GM23338 (cell line): ENCODE results near the gene AGAP1. TPM values are rescaled to one million over a fixed set of nuclear protein-coding genes. Genes with fewer than 3 reads are reported as not detected.

ENCODE experiments used
- ATAC-seq: fragments of 200-7000 bp; cut with Tn5 transposase; 3 replicates; pipeline ENCODE4 v1.9.1; 2020
- DNase-seq: peaks from one replicate; pipeline ENCODE4 v3.0.0-alpha.2; 2015; ENCODE audit warnings: low spot score
- H2AFZ ChIP-seq: fragments of 200-600 bp; sonication (generic); 2 replicates; pipeline ENCODE4 v1.8.0; 2016; ENCODE audit warnings: antibody characterized with exemption, mild to moderate bottlenecking, moderate library complexity
- H3F3A ChIP-seq: fragments of 200-600 bp; sonication (generic); replicated peaks from 2 replicates; pipeline ENCODE4 v1.8.0; 2017; ENCODE audit warnings: antibody characterized with exemption, mixed run types, low read depth
- H3K27ac ChIP-seq: fragments of 200-600 bp; sonication (generic); 2 replicates; pipeline ENCODE4 v1.6.1; 2016; ENCODE audit warnings: low read depth
- H3K27me3 ChIP-seq: fragments of 200-600 bp; sonication (generic); 2 replicates; pipeline ENCODE4 v1.8.0; 2016; ENCODE audit warnings: mild to moderate bottlenecking, mixed run types, moderate library complexity; ENCODE audit not compliant: insufficient read depth
- H3K36me3 ChIP-seq: fragments of 200-600 bp; sonication (generic); 2 replicates; pipeline ENCODE4 v1.8.0; 2016; ENCODE audit warnings: mild to moderate bottlenecking; ENCODE audit not compliant: insufficient read depth
- H3K4me1 ChIP-seq: fragments of 200-600 bp; sonication (generic); 2 replicates; pipeline ENCODE4 v1.8.0; 2016; ENCODE audit warnings: mild to moderate bottlenecking, moderate library complexity; ENCODE audit not compliant: insufficient read depth
- H3K4me2 ChIP-seq: fragments of 200-600 bp; sonication (generic); 2 replicates; pipeline ENCODE4 v1.7.1; 2017; ENCODE audit warnings: mixed run types
- H3K4me3 ChIP-seq: fragments of 200-600 bp; sonication (generic); 2 replicates; pipeline ENCODE4 v1.6.1; 2016; ENCODE audit warnings: mixed run types
- H3K79me2 ChIP-seq: fragments of 200-600 bp; sonication (generic); replicated peaks from 2 replicates; pipeline ENCODE4 v1.8.0; 2017; ENCODE audit warnings: mild to moderate bottlenecking; ENCODE audit not compliant: insufficient read depth
- H3K9me2 ChIP-seq: fragments of 200-600 bp; sonication (generic); 2 replicates; pipeline ENCODE4 v1.8.0; 2017; ENCODE audit not compliant: insufficient read depth
- H4K20me1 ChIP-seq: fragments of 200-600 bp; sonication (generic); replicated peaks from 2 replicates; pipeline ENCODE4 v1.8.0; 2017; ENCODE audit warnings: mild to moderate bottlenecking; ENCODE audit not compliant: insufficient read depth
- H3K27ac Mint-ChIP-seq: 2 replicates; pipeline ENCODE4 v1.8.0; 2020; ENCODE audit warnings: inconsistent platforms, mild to moderate bottlenecking, moderate library complexity, mixed read lengths
- H3K27me3 Mint-ChIP-seq: 3 replicates; pipeline ENCODE4 v1.8.0; 2022; ENCODE audit warnings: low read depth, mild to moderate bottlenecking, moderate library complexity, mixed read lengths, inconsistent platforms; ENCODE audit not compliant: insufficient read depth, poor library complexity
- H3K36me3 Mint-ChIP-seq: 3 replicates; pipeline ENCODE4 v1.8.0; 2021; ENCODE audit warnings: low read depth, mild to moderate bottlenecking, inconsistent platforms, moderate library complexity, mixed read lengths
- H3K4me1 Mint-ChIP-seq: 3 replicates; pipeline ENCODE4 v1.8.0; 2020; ENCODE audit warnings: mild to moderate bottlenecking, inconsistent platforms, mixed read lengths
- H3K4me3 Mint-ChIP-seq: 3 replicates; pipeline ENCODE4 v1.8.0; 2021; ENCODE audit warnings: moderate library complexity, mild to moderate bottlenecking, inconsistent platforms, mixed read lengths
- H3K9me3 Mint-ChIP-seq: 3 replicates; pipeline ENCODE4 v1.8.0; 2020; ENCODE audit warnings: moderate library complexity, mild to moderate bottlenecking, inconsistent platforms, mixed read lengths
- CREB1 ChIP-seq: fragments of 250-450 bp; sonication (Bioruptor Pico); IDR thresholded peaks from 2 replicates; pipeline ENCODE4 v1.5.0; 2020; ENCODE audit warnings: low read depth, mild to moderate bottlenecking, moderate library complexity
- CTCF ChIP-seq, 2 experiments: fragments of 200-600 bp in 1 of 2; sonication (generic) in 1 of 2; conservative IDR thresholded peaks; 2 replicates each; pipeline versions ENCODE4 v1.5.1 to v1.6.1; 2016 to 2017; ENCODE audit warnings: antibody characterized with exemption in 2 of 2, low read depth in 2 of 2, mild to moderate bottlenecking in 2 of 2, moderate library complexity in 1 of 2
- ETS1 ChIP-seq: IDR thresholded peaks from 2 replicates; pipeline ENCODE4 v1.6.1; 2016; ENCODE audit warnings: antibody characterized with exemption
- EZH2 ChIP-seq: fragments of 200-600 bp; sonication (generic); IDR thresholded peaks from one replicate; pipeline ENCODE4 v1.8.0; 2017; ENCODE audit warnings: antibody characterized with exemption, mild to moderate bottlenecking, low read depth; ENCODE audit not compliant: unreplicated experiment
- EZH2phosphoT487 ChIP-seq: fragments of 200-600 bp; sonication (generic); IDR thresholded peaks from one replicate; pipeline ENCODE4 v1.8.1; 2018; ENCODE audit warnings: antibody characterized with exemption; ENCODE audit not compliant: unreplicated experiment
- JUNB ChIP-seq: IDR thresholded peaks from one replicate; pipeline ENCODE4 v1.6.1; 2016; ENCODE audit warnings: antibody characterized with exemption; ENCODE audit not compliant: unreplicated experiment
- NANOG ChIP-seq: IDR thresholded peaks from 2 replicates; pipeline ENCODE4 v1.6.1; 2016; ENCODE audit warnings: antibody characterized with exemption, borderline replicate concordance
- POLR2AphosphoS5 ChIP-seq: IDR thresholded peaks from 2 replicates; pipeline ENCODE4 v1.6.1; 2016; ENCODE audit warnings: antibody characterized with exemption, low read depth
- STAT1 ChIP-seq: IDR thresholded peaks from one replicate; pipeline ENCODE4 v1.6.1; 2016; ENCODE audit warnings: antibody characterized with exemption; ENCODE audit not compliant: unreplicated experiment
- ZNF114 ChIP-seq: fragments of 250-450 bp; sonication (Bioruptor Pico); IDR thresholded peaks from 2 replicates; pipeline ENCODE4 v1.5.0; 2020; ENCODE audit warnings: mild to moderate bottlenecking, moderate library complexity
- ZNF331 ChIP-seq: fragments of 250-450 bp; sonication (Bioruptor Pico); IDR thresholded peaks from 2 replicates; pipeline ENCODE4 v1.5.0; 2020; ENCODE audit warnings: low read depth, mild to moderate bottlenecking, moderate library complexity
- ZNF462 ChIP-seq: fragments of 250-450 bp; sonication (Bioruptor Pico); IDR thresholded peaks from 2 replicates; pipeline ENCODE4 v1.5.0; 2020; ENCODE audit warnings: mild to moderate bottlenecking, moderate library complexity
- polyA plus RNA-seq: library from polyadenylated mRNA; unstranded; fragments of >200 nt; fragmentation: Nextera tagmentation; extraction: Ambion mirVana; gene quantifications from 2 replicates; pipeline ENCODE4 v1.2.1, GENCODE V29; 2016
- total RNA-seq: library from RNA; depleted of rRNA; stranded (reverse); fragments of >200 nt; shearing (Covaris generic); gene quantifications from 2 replicates; pipeline ENCODE4 v1.2.3, GENCODE V29; 2014
- TF ChIP-seq, protein P1 (sequence below): IDR thresholded peaks from one replicate; pipeline ENCODE4 v1.6.1; 2018; ENCODE audit warnings: antibody characterized with exemption; ENCODE audit not compliant: unreplicated experiment

Gene AGAP1
- total and polyA plus RNA-seq, 2 experiments from 2014 or later, result 13.3 to 27.9 TPM

DNA sequence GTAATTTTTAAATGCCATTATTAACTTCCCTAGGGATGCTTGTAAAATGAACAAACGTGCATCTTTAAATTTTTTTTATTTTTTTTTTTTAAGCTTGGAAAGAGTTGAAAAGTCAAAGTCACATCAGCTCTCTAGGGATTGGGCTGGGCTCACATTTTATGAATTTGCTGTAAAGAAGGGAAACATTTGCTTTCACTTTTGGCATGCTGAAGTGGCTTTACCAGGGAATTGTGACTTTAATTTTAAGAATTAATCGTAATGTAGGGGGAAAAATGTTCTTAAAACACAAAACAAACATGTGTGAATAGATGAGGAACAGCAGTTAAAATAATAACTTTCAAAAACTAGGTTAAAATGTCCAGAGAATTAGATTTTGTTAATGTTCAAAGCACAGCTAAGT is 123.0 kb downstream of the AGAP1 start:
- no peak for ATAC-seq
- DNase-seq, result no peak
- Histone ChIP-seq H3K4me3 (no peak overlapping the region), H3F3A (no peaks in the 10 kb centered on the region), H3K79me2 (peaks cover 85% of the 10 kb centered on the region), H4K20me1 (peaks cover 15% of the 10 kb centered on the region), H3K4me1 (no peaks in the 10 kb centered on the region; the same call in none of the 2 replicates), H3K27ac (no peak overlapping the region), H3K36me3 (no peaks in the 10 kb centered on the region), H3K9me2 (no peaks in the 10 kb centered on the region), H3K4me2 (no peak overlapping the region), H3K27me3 (no peaks in the 10 kb centered on the region), H2AFZ (no peak overlapping the region)
- Mint-ChIP-seq H3K4me3 (no peak overlapping the region), H3K4me1 (peaks cover 36% of the 10 kb centered on the region), H3K9me3 (no peaks in the 10 kb centered on the region), H3K27ac (no peak overlapping the region), H3K36me3 (no peaks in the 10 kb centered on the region), H3K27me3 (no peaks in the 10 kb centered on the region)
- no peak for TF ChIP-seq JUNB
- no peak for TF ChIP-seq ZNF462 (CRISPR knock-in tag)
- TF ChIP-seq POLR2AphosphoS5, result no peak
- no peak for TF ChIP-seq EZH2phosphoT487
- TF ChIP-seq ETS1, result no peak
- TF ChIP-seq CTCF (conservative IDR thresholded peaks at IDR 0.05; ENCODE audit: low read depth in 2 of 2), result no peak
- TF ChIP-seq, protein P1, sequence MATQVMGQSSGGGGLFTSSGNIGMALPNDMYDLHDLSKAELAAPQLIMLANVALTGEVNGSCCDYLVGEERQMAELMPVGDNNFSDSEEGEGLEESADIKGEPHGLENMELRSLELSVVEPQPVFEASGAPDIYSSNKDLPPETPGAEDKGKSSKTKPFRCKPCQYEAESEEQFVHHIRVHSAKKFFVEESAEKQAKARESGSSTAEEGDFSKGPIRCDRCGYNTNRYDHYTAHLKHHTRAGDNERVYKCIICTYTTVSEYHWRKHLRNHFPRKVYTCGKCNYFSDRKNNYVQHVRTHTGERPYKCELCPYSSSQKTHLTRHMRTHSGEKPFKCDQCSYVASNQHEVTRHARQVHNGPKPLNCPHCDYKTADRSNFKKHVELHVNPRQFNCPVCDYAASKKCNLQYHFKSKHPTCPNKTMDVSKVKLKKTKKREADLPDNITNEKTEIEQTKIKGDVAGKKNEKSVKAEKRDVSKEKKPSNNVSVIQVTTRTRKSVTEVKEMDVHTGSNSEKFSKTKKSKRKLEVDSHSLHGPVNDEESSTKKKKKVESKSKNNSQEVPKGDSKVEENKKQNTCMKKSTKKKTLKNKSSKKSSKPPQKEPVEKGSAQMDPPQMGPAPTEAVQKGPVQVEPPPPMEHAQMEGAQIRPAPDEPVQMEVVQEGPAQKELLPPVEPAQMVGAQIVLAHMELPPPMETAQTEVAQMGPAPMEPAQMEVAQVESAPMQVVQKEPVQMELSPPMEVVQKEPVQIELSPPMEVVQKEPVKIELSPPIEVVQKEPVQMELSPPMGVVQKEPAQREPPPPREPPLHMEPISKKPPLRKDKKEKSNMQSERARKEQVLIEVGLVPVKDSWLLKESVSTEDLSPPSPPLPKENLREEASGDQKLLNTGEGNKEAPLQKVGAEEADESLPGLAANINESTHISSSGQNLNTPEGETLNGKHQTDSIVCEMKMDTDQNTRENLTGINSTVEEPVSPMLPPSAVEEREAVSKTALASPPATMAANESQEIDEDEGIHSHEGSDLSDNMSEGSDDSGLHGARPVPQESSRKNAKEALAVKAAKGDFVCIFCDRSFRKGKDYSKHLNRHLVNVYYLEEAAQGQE, result no peak
- TF ChIP-seq NANOG, result no peak
- no peak for TF ChIP-seq ZNF331 (CRISPR knock-in tag)
- TF ChIP-seq CREB1 (CRISPR knock-in tag), result no peak
- no peak for TF ChIP-seq ZNF114 (CRISPR knock-in tag)
- TF ChIP-seq STAT1, result no peak
- TF ChIP-seq EZH2, result no peak
